HG03439 (cell line): ENCODE results near the gene CCDC174.
"Not testable (repeated sequence)": the region's sequence is repeated elsewhere in the genome, so short reads cannot be mapped to it uniquely, and the experiment has no call there.

Source experiments
- ATAC-seq: cut with Tn5 transposase; IDR thresholded peaks from one replicate; pipeline ENCODE4 v1.9.1; 2021; ENCODE audit warnings: mild to moderate bottlenecking, moderate library complexity; ENCODE audit not compliant: unreplicated experiment

The CCDC174 gene

GRCh38 chr3:14651440-14652251 lies at the start of gene CCDC174:
Gene CCDC174, plus strand, starts transcription at chr3:14651762. Its CDS starts 75 bp downstream, at chr3:14651837.
- ATAC-seq: peak; percentile 99

- no peak for ATAC-seq
Observed at GRCh38 chr3:14602006-14602803, 49.4 kb upstream of the CCDC174 start.

DNA sequence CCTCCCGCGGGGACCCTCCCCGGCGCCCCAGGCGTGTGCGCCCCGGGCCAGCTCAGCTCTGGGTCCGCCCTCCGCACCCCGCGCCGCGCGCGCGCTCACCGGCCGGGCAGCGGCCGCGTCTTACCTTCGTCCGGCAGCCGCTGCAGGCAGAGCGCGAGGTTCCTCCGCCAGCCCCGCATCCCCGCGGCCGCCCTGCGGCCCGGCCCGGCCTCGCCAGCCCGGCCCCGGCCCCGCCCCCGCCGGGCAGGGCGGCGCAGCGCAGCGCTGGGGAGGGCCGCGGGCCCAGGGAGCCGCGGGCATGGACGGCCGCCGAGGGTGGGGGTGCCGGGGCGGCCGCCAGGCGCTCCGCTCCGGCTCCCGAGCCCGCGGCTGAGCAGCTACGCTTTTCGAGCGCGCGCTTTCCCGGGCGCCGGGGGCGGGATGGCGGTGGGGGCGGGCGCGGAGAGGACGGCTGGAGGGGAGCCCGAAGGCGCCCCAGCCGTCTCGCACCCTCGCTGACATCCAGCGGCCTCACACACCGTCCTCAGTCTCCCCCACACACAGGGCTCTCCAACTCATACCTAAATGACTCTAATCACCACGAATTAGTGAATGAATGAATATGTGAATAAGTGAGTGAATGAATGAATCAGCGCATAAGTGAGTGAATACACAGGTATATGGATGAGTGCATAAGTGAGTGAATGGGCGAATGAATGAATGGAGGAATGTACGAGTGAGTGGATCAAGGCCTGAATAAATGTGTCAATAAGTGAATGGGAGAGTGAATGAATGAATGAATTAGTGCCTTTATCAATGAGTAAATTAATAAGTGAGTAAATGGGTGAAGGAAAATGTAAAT lies 48.5 kb upstream of the CCDC174 start:
- no peak for ATAC-seq

GRCh38 chr3:14605067-14605466 lies 46.5 kb upstream of the CCDC174 start:
- ATAC-seq: no peak

DNA sequence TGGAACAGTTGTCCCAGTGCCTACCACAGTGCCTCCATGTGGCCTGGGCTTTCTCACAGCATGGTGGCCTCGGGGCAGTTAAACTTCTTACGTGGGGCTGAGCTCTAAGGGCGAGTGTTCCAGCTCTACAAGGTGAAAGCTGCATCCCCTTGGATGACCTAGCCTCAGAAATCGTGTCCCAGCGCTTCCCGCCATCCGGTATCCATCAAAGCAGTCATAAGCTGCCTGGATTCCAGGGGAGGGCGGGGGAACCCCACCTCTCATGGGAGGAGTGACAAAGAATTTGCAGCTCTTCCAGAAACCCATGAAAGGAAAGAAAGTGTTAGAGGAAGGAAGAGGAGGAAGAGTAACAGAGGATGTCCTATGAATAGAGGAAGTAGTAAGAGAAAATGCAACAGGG lies 45.8 kb upstream of the CCDC174 start:
- no peak for ATAC-seq

- ATAC-seq: no peak
Observed at GRCh38 chr3:14606669-14607339, 44.8 kb upstream of the CCDC174 start.

DNA sequence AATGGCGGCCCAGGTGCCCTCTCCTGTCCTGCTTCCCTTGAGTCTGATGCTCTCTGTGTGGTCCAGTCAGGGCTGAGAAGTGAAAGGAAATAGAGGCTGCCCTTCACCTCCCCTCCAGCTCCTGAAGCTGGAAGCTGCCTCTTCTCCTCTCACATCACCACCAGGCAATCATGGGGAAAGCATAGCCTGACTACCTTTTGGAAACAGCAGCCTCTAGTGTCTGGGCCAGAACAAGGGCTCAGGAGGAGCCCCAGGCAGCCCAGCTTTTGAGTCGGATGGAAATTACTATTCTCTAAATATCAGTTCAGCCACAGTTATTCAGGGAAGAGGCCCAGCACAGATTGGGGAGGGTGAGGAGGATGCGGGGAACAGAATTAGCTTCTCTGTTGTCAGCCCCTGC lies 43.3 kb upstream of the CCDC174 start:
- no peak for ATAC-seq

DNA sequence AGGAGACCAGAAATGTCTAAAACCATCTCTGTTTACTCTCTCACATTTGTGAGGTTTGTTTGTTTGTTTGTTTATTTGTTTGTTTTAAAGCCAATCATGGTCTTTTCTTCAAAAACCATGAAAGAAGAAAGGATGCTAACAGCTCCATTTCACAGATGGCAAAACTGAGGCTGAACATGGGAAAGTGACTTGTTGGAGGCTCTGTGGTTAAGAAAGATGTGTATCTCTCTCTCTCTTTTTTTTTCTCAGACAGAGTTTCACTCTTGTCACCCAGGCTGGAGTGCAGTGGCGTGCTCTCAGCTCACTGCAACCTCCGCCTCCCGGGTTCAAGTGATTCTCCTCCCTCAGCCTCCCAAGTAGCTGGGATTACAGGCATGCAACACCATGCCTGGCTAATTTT lies 42.5 kb upstream of the CCDC174 start:
- not testable (repeated sequence) for ATAC-seq

DNA sequence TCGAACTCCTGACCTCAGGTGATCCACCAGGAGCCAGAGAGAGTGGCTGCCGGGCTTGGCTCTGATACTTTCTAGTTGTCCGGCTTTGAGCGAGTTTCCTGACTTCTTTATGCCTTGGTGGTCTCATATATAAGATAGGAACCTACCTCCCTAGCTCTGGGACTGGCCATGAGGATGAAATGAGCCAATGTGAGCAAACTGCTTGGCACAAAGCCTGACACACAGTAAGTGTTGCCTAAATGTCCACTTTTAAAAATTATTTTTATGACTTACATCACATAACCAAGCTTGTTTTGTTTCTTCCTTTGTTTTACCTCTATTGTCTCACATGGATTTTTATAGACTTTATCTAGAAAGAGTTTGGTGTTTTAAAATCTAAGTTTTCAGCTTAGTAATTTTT lies 42.1 kb upstream of the CCDC174 start:
- no peak for ATAC-seq

DNA sequence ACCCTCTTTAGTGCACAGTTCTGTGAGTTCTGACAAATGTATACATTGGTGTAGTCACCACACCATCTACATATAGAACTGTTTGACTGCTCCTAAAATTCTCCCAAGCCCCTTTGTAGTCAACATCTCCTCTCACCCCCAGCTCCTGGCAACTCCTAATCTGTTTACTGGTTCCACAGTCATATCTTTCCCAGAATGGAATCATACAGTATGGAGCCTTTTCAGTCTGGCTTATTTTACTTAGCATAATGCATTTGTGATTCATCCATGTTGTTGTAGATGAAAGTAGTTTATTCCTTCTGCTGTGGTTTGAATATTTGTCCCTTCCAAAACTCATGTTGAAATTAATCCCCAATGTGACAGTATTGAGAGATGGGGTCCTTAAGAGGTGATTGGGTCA lies 41.6 kb upstream of the CCDC174 start:
- ATAC-seq: no peak

DNA sequence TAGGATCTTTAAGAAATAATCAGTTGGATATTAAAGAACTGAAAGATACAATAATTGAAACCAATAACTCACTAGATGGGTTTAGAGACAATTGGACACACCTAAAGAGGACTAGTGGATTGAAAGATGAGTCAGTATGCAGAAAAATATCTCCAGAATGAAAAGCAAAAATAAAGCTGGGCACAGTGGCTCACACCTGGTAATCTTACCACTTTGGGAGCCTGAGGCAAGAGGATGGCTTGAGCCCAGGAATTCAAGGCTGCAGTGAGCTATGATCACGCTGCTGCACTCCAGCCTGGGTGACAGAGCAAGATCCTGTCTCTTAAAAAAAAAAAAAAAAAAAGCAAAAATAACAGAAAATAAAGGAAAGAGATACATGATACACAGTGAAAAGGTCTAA lies 37.4 kb upstream of the CCDC174 start:
- no peak for ATAC-seq

- no peak for ATAC-seq
Observed at GRCh38 chr3:14614862-14615261, 36.7 kb upstream of the CCDC174 start.

DNA sequence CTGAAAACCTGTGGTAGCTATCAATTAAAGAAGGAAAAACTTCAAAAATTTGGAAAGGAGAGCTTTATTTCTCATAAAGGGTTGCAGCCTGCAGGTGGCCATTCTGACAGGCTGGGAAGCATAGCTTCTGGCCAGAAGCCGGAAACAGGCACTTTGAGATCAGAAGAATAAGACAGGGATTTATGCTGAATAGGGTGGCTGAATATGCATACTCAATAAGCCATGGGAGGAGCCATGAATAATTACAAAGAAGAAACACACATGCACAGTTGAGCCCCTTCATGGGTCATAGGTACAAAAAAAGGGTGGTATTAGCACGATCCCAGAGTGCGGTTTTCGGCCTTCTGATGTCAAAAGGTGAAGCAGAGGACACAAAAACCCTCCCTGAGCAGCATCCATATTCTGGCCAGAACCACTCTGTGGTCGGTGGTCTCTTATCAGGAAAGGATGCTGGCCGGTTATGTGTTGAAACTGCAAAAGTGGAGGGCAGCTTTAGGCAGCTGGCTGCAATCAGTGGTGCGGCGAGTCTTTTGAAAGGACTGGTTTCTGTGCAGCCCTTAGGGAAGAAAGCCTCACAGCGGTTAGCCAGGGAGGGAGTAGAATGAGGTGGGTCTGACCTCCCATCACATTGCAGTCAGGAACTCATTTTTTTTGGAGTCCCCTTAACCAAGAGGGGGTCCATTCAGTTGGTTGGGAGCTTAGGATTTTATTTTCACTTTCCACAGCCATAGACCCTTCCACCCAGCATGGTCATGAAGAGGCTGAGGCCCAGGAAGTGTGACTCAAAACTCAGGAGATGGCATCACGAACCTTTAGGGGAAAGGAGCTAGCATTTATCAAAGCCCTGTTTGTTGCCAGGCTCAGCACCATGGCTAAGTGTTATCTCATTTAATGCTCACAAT lies 34.7 kb upstream of the CCDC174 start:
- no peak for ATAC-seq

GRCh38 chr3:14617508-14618023 lies 34.0 kb upstream of the CCDC174 start:
- no peak for ATAC-seq

DNA sequence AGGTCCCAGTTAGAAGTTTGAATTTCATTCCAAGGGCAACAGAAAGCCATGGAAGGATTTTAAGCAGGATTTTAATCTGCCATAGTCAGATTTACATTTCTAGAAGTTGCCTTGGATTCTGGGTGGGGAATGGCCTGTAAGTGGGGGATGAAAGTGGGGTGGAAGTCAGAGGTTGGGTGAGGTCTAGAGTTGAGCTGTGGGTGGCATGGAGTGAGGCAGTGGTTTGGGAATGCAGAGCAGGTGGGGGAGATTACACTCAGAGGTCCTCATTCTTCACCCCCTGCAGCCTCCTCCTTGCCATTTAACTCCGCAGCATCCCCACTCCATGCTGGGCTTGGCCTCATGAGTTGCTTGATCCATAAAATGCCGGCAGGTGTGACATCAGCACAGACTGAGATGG lies 32.0 kb upstream of the CCDC174 start:
- no peak for ATAC-seq

GRCh38 chr3:14620512-14620911 lies 31.1 kb upstream of the CCDC174 start:
- no peak for ATAC-seq

DNA sequence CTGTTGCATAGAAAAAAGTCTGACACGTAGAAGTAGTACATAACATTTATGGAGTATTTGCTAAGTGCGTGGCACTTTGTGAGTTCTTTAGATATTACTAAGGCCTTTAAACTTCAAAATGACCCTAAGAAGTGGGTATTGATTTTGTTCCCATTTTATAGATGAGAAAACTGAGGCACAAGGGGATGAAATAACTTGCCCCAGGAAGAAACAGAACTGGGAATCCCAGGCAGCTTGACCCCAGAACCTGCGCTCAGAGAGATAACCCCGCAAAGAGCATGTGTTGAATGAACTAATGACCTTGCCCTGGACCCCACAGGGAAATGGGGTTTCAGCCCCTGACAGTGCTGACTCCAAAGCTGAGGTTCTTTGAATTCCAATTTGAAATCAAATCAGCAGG lies 30.5 kb upstream of the CCDC174 start:
- no peak for ATAC-seq

DNA sequence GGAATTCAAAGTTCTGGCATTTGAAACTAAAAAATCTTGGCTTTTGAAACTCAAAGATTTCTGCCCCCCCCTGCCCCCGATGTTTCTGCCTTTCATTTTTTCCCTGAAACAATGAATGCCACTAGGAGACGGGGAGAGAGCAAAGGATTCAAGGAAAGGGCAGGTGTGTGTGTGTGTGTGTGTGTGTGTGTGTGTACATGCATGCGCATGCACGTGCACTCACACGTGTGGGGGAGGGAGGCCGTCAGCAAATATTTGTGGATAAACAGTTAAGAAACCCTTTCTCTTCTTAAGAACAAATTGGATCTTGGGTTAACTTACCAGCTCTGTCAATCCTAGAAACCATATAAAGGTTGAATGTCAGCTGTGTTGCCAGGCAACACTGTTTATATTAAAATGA lies 29.2 kb upstream of the CCDC174 start:
- no peak for ATAC-seq

DNA sequence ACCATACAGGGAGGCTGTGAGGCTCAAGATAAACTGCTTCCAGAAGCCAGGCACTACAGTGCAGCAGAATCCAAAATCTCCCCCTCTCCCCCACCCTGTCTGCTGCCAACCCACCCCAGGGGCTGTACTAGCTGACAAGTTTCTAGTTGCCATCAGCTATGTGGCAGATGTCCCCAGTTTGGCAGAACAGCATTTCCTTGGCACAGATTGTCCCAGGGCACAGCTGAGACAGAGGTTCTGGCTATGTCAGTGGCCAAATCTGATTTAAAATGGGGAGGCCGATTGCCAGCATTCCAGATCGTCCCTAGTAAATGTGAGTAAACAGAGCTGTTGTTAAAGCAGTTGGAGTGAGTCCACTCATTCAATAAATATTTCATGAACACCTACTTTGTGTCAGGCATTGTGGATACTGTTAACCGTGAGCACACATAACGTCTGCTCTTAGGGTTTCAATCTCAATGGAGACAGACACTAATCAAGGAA lies 28.0 kb upstream of the CCDC174 start:
- ATAC-seq: no peak
